Fibroblast of lung (primary cell): ENCODE measurements around the gene DDAH1. TPM values are rescaled to one million over a fixed set of nuclear protein-coding genes. Genes with fewer than 3 reads are reported as not detected.
A peak's percentile ranks its signal among the peaks of the same experiment; 100 is the strongest.

Experiments
- DNase-seq, 2 donors: peaks; one replicate each; pipeline versions ENCODE4 v3.0.0 to v3.0.0-alpha.2; 2010; ENCODE audit warnings: low read depth in 2 of 2
- H2AFZ ChIP-seq: 2 replicates; pipeline ENCODE4 v1.5.1; 2012; ENCODE audit warnings: low read length, control low read depth, inconsistent platforms
- H3K27ac ChIP-seq: 2 replicates; pipeline ENCODE4 v1.5.1; 2011; ENCODE audit warnings: low read length, control low read depth; ENCODE audit not compliant: insufficient read depth
- H3K27me3 ChIP-seq: 2 replicates; pipeline ENCODE4 v1.5.1; 2011; ENCODE audit warnings: mild to moderate bottlenecking, low read length; ENCODE audit not compliant: control insufficient read depth, insufficient read depth
- H3K36me3 ChIP-seq: 2 replicates; pipeline ENCODE4 v1.5.1; 2011; ENCODE audit warnings: low read length; ENCODE audit not compliant: control insufficient read depth, insufficient read depth
- H3K4me1 ChIP-seq: 2 replicates; pipeline ENCODE4 v1.5.1; 2011; ENCODE audit warnings: low read length; ENCODE audit not compliant: control insufficient read depth, insufficient read depth; ENCODE audit errors: extremely low read depth
- H3K4me2 ChIP-seq: 2 replicates; pipeline ENCODE4 v1.5.1; 2011; ENCODE audit warnings: low read length, control low read depth; ENCODE audit not compliant: insufficient read depth; ENCODE audit errors: extremely low read depth
- H3K4me3 ChIP-seq, 4 experiments: fragments of 200-600 bp in 1 of 4; sonication (generic) in 1 of 4; replicated peaks in 1 of 4; 2 replicates each; pipeline ENCODE4 v1.5.1; 2011 to 2016; ENCODE audit warnings: low read length in 4 of 4, low read depth in 3 of 4, mild to moderate bottlenecking in 3 of 4, control low read depth in 2 of 4, inconsistent platforms in 1 of 4, mixed read lengths in 1 of 4; ENCODE audit not compliant: insufficient read depth in 1 of 4; ENCODE audit errors: control extremely low read depth in 1 of 4
- H3K79me2 ChIP-seq: 2 replicates; pipeline ENCODE4 v1.5.1; 2012; ENCODE audit warnings: mild to moderate bottlenecking, low read length, inconsistent platforms; ENCODE audit not compliant: control insufficient read depth, insufficient read depth
- H3K9ac ChIP-seq: 2 replicates; pipeline ENCODE4 v1.5.1; 2011; ENCODE audit warnings: mild to moderate bottlenecking, low read length, control low read depth; ENCODE audit not compliant: insufficient read depth
- H3K9me3 ChIP-seq: 2 replicates; pipeline ENCODE4 v1.5.1; 2012; ENCODE audit warnings: low read depth, low read length; ENCODE audit not compliant: control insufficient read depth, insufficient read depth
- H4K20me1 ChIP-seq: 2 replicates; pipeline ENCODE4 v1.5.1; 2011; ENCODE audit warnings: low read length; ENCODE audit not compliant: control insufficient read depth, insufficient read depth; ENCODE audit errors: extremely low read depth
- CTCF ChIP-seq, 2 donors: IDR thresholded peaks in 1 of 2; conservative IDR thresholded peaks in 1 of 2; 1 replicate in 1 of 2; 2 replicates in 1 of 2; pipeline ENCODE4 v1.5.1; 2011 to 2012; ENCODE audit warnings: low read length in 2 of 2, control low read depth in 1 of 2, inconsistent platforms in 1 of 2, low read depth in 1 of 2, mild to moderate bottlenecking in 1 of 2
- EZH2 ChIP-seq: IDR thresholded peaks from 2 replicates; pipeline ENCODE4 v1.5.1; 2012; ENCODE audit warnings: low read length, control low read depth, mild to moderate bottlenecking; ENCODE audit errors: missing control alignments
- polyA plus RNA-seq, 2 donors: library from polyadenylated mRNA; depleted of rRNA in 1 of 2; stranded (reverse) in 1 of 2; unstranded in 1 of 2; fragments of >200 nt; gene quantifications; 2 replicates each; pipeline ENCODE4 v1.2.1, GENCODE V29; 2011 to 2012; ENCODE audit warnings: missing spikeins in 1 of 2
- total RNA-seq: library from RNA; depleted of rRNA; stranded (reverse); fragments of >200 nt; gene quantifications from 2 replicates; pipeline ENCODE4 v1.2.1, GENCODE V29; 2014

The DDAH1 gene
- total and polyA plus RNA-seq, 2 donors (not counting 1 experiment from before 2014, with no cell fraction given), result 50.0 to 218 TPM

- H2AFZ ChIP-seq, result no peak overlapping the region
- H3K4me1 ChIP-seq, result peaks cover 14% of the 10 kb centered on the region
- no peaks in the 10 kb centered on the region for H3K36me3 ChIP-seq
- peaks cover 25% of the 10 kb centered on the region for H3K79me2 ChIP-seq
- H3K4me3 ChIP-seq, result no peak overlapping the region
- TF ChIP-seq CTCF (conservative IDR thresholded peaks at IDR 0.05 in 1 of 2, IDR thresholded peaks at IDR 0.05 in 1 of 2; ENCODE audit: low read depth in 1 of 2, low read length in 2 of 2) (no peak), EZH2 (no peak)
- H3K9ac ChIP-seq, result no peak overlapping the region
- H3K27ac ChIP-seq, result no peak overlapping the region
- peak; percentile 71 to 92 for DNase-seq
- no peaks in the 10 kb centered on the region for H3K9me3 ChIP-seq
- peak overlapping the region; percentile 46 for H3K4me2 ChIP-seq
- no peaks in the 10 kb centered on the region for H3K27me3 ChIP-seq
- H4K20me1 ChIP-seq, result no peaks in the 10 kb centered on the region
These were observed 90.8 kb downstream of the DDAH1 start for GRCh38 chr1:85374160-85374559.

DNA sequence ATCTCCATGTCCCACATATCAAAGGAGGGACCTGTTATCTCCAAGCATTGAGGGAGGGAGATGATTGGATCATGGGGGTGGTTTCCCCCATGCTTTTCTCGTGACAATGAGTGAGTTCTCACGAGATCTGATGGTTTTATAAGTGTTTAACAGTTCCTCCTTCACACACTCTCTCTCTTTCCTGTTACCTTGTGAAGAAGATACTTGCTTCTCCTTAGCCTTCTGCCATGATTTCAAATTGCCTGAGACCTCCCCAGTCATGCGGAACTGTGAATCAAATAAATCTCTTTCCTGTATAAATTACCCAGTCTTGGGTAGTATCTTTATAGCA is 91.6 kb downstream of the DDAH1 start:
- Histone ChIP-seq H3K9ac (no peak overlapping the region), H3K4me1 (peaks cover 14% of the 10 kb centered on the region), H3K9me3 (no peaks in the 10 kb centered on the region), H4K20me1 (no peaks in the 10 kb centered on the region), H3K36me3 (no peaks in the 10 kb centered on the region), H3K4me2 (no peak overlapping the region), H3K79me2 (peaks cover 26% of the 10 kb centered on the region), H3K27ac (no peak overlapping the region), H3K4me3 (no peak overlapping the region), H2AFZ (no peak overlapping the region), H3K27me3 (no peaks in the 10 kb centered on the region)
- no peak for TF ChIP-seq EZH2
- no peak for TF ChIP-seq CTCF (conservative IDR thresholded peaks at IDR 0.05 in 1 of 2, IDR thresholded peaks at IDR 0.05 in 1 of 2; ENCODE audit: low read depth in 1 of 2, low read length in 2 of 2)
- DNase-seq, result no peak

GRCh38 chr1:85372683-85373377 is 92.1 kb downstream of the DDAH1 start:
- Histone ChIP-seq H3K9me3 (no peaks in the 10 kb centered on the region), H3K27me3 (no peaks in the 10 kb centered on the region), H3K4me3 (no peak overlapping the region), H3K79me2 (peaks cover 29% of the 10 kb centered on the region), H4K20me1 (no peaks in the 10 kb centered on the region), H3K27ac (no peak overlapping the region), H3K4me2 (no peak overlapping the region), H2AFZ (no peak overlapping the region), H3K9ac (no peak overlapping the region), H3K4me1 (peaks cover 18% of the 10 kb centered on the region), H3K36me3 (no peaks in the 10 kb centered on the region)
- TF ChIP-seq EZH2 (no peak), CTCF (conservative IDR thresholded peaks at IDR 0.05 in 1 of 2, IDR thresholded peaks at IDR 0.05 in 1 of 2; ENCODE audit: low read depth in 1 of 2, low read length in 2 of 2) (no peak)
- DNase-seq, result peak; percentile 53 to 60
